ENCODE data around the gene KRTAP10-8. TPM values are rescaled to one million over a fixed set of nuclear protein-coding genes. Genes with fewer than 3 reads are reported as not detected.
A peak's percentile ranks its signal among the peaks of the same experiment; 100 is the strongest.

Gene KRTAP10-8, protein sequence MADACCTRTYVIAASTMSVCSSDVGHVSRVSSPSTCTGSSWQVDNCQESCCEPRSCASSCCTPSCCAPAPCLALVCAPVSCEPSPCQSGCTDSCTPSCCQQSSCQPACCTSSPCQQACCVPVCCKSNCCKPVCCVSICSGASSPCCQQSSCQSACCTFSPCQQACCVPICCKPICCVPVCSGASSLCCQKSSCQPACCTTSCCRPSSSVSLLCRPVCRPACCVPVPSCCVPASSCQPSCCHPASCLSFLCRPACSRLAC
- total RNA-seq: not detected

DNA sequence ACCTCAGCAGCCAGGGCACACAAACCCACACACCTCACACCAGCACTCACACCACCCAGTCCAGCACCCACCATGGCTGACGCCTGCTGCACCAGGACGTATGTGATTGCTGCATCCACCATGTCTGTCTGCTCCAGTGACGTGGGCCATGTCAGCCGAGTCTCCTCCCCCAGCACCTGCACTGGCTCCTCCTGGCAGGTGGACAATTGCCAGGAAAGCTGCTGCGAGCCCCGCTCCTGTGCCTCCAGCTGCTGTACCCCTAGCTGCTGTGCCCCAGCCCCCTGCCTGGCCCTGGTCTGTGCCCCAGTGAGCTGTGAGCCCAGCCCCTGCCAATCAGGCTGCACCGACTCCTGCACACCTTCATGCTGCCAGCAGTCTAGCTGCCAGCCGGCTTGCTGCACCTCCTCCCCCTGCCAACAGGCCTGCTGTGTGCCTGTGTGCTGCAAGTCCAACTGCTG, at the start of gene KRTAP10-8:
Gene KRTAP10-8 (plus strand): TSS at position 51 of the 458 bp plus-strand sequence. CDS start 22 bp downstream, at position 73.
- no peak for DNase-seq
- peaks cover 8% of the 10 kb centered on the region for H3K36me3 Mint-ChIP-seq (ENCODE audit: low read depth)
- CTCF ChIA-PET: no interaction called here
- H3K27ac Mint-ChIP-seq: no peak within 1 kb of the TSS
- ATAC-seq: no peak
- H3K9me3 Mint-ChIP-seq (ENCODE audit: low read depth): peaks cover 18% of the 10 kb centered on the region
- H3K27me3 Mint-ChIP-seq: no peaks in the 10 kb centered on the region
- H3K4me3 Mint-ChIP-seq: no peak within 1 kb of the TSS
- intact Hi-C loops (cut with DNase I, micrococcal nuclease): no loop called here
- POLR2A ChIA-PET: no interaction called here
- H3K4me1 Mint-ChIP-seq: peaks cover 11% of the 10 kb centered on the region

DNA sequence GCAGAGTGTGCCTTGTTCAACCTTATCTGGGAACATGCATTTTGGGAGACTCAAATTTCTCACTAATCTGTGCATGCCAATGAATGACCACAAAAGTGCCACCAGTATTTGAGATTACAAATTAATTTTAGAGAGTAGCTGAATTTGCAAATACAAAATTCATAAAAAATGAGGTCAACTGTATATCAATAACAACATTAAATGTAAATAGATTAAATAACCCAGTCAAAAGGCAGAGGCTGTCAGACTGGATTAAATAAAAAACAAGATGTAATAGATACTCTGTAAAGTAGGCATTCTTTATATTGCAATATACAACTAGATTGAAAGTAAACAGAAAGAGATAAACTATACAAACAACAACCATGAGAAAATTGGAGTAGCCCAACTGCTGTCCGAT, 47.8 kb upstream of the KRTAP10-8 start:
- DNase-seq: no peak
- peaks cover 12% of the 10 kb centered on the region for H3K4me1 Mint-ChIP-seq
- ChIA-PET POLR2A (no interaction called here), CTCF (no interaction called here)
- peaks cover 15% of the 10 kb centered on the region for H3K9me3 Mint-ChIP-seq (ENCODE audit: low read depth)
- H3K36me3 Mint-ChIP-seq (ENCODE audit: low read depth): peaks cover 2% of the 10 kb centered on the region
- ATAC-seq: no peak
- intact Hi-C loops (cut with DNase I, micrococcal nuclease): no loop called here
- H3K4me3 Mint-ChIP-seq: no peak overlapping the region
- no peak overlapping the region for H3K27ac Mint-ChIP-seq
- no peaks in the 10 kb centered on the region for H3K27me3 Mint-ChIP-seq

DNA sequence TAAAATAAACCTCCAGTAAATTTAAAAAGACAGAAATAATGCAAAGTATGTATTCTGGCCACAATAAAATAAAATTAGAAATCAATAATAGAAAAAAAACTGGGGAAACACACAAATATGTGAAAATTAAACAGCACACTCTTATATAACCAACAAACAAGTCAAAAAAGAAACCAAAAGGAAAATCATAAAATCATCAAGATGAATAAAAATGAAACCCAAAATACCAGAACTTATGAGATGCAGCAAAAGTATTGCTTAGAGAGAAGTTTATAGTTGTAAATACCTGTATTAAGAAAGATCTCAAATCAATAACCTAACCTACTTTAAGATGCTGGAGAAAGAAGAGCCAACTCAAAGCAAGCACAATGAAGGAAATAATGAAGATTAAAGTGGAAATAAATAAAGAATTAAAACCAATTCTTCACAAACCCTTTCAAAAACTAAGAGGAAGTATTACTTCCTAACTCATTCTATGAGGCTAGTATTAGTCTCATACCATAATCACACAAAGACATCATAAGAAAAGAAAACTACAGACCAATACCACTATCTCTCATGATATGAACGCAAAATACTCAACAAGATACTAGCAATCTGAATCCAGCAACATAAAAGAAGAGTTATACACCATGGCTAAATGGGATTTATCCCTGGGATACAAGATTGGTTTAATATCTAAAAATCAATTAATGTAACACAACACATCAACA, 46.8 kb upstream of the KRTAP10-8 start:
- peak; percentile 42 for ATAC-seq
- CTCF ChIA-PET: no interaction called here
- H3K36me3 Mint-ChIP-seq (ENCODE audit: low read depth): peaks cover 2% of the 10 kb centered on the region
- H3K27ac Mint-ChIP-seq: peak overlapping the region; percentile 27
- intact Hi-C loops (cut with DNase I, micrococcal nuclease): no loop called here
- H3K9me3 Mint-ChIP-seq (ENCODE audit: low read depth): peaks cover 15% of the 10 kb centered on the region
- peaks cover 12% of the 10 kb centered on the region for H3K4me1 Mint-ChIP-seq
- no peak overlapping the region for H3K4me3 Mint-ChIP-seq
- no peak for DNase-seq
- POLR2A ChIA-PET: no interaction called here
- H3K27me3 Mint-ChIP-seq: no peaks in the 10 kb centered on the region

DNA sequence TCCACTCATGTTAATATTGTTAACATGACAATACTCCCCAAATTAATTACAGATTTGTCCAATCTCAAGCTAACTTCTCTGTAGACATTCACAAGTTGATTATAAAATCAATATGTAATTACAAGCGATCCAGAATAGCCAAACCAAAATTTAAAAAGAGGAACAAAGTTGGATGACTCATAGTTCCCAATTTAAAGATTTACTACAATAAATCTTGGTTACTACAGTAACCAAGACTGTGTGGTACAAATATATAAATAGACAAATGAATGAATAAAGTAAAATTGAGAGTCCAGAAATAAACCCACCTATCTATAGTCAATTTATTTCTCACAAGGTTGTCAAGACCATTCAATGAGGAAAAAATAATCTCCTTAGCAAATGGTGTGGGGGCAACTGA, 45.5 kb upstream of the KRTAP10-8 start:
- intact Hi-C loops (cut with DNase I, micrococcal nuclease): no loop called here
- Mint-ChIP-seq H3K36me3 (ENCODE audit: low read depth) (no peaks in the 10 kb centered on the region), H3K27me3 (no peaks in the 10 kb centered on the region), H3K9me3 (ENCODE audit: low read depth) (peaks cover 9% of the 10 kb centered on the region), H3K4me3 (no peak overlapping the region), H3K4me1 (peaks cover 12% of the 10 kb centered on the region), H3K27ac (no peak overlapping the region)
- ChIA-PET POLR2A (no interaction called here), CTCF (no interaction called here)
- no peak for ATAC-seq
- no peak for DNase-seq

DNA sequence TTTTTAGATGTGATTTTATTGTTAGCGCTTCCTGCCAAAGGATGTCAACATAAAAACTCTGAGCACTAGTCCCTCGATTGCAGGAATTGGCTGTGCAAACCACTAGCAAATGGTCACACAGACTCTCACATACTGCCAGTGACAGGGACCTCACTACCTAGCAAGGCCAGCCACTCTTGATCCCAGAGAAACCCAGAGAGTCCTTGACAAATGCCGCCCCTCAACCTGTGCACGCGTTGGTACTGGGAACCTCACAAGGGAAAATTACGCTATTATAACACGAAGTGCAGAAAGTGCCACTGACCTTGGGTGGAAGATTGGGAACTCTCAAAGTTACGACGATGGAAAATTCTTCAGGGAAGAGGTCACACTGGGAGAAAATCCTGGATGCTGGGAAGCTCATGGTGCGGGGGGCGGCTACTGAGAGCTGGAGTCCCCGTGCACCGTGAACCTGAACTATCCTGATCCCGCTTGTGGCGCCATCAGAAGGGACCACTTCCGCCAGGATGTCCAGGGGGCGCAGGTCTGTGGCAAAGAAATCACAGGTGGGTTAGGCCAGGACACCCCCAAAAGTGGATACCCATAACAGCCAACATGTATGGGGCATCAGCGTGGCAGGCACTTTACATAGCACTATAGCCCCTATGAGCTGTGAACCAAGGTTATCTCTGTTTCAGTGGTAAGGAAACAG, 44.3 kb upstream of the KRTAP10-8 start:
- H3K9me3 Mint-ChIP-seq (ENCODE audit: low read depth): peaks cover 3% of the 10 kb centered on the region

DNA sequence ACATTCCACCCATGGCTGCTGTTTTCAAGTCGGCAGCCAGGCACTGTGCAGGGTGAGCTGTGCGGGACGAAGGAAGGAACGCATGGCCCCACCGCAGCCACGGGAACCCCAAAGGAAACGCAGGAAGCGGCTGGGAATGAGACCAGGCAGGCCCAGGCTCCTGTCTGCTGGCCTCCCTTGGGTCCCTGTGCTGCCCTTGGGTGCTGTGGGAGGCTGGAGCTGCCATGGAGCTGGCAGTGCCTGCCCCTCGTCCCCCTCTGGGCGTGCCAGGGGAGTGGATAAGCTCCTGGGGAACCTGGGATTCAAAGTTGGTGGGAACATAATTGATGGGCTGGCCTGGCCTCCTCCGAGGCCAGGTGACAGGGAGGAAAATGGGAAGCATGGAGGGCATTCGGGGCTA, 43.6 kb upstream of the KRTAP10-8 start:
- Mint-ChIP-seq H3K27me3 (no peaks in the 10 kb centered on the region), H3K4me3 (no peak overlapping the region), H3K4me1 (peaks cover 12% of the 10 kb centered on the region), H3K27ac (no peak overlapping the region), H3K36me3 (ENCODE audit: low read depth) (no peaks in the 10 kb centered on the region), H3K9me3 (ENCODE audit: low read depth) (peaks cover under 1% of the 10 kb centered on the region)
- DNase-seq (no peak), ATAC-seq (no peak)
- POLR2A ChIA-PET: no interaction called here
- intact Hi-C loops (cut with DNase I, micrococcal nuclease): no loop called here
- CTCF ChIA-PET: no interaction called here

More for the DNA sequence above, 44.3 kb upstream of the KRTAP10-8 start:
- H3K27ac Mint-ChIP-seq: no peak overlapping the region
- intact Hi-C loops (cut with DNase I, micrococcal nuclease): no loop called here
- ATAC-seq (no peak), DNase-seq (no peak)
- ChIA-PET CTCF (no interaction called here), POLR2A (no interaction called here)
- no peaks in the 10 kb centered on the region for H3K36me3 Mint-ChIP-seq (ENCODE audit: low read depth)
- H3K27me3 Mint-ChIP-seq: no peaks in the 10 kb centered on the region
- H3K4me1 Mint-ChIP-seq: peaks cover 12% of the 10 kb centered on the region
- H3K4me3 Mint-ChIP-seq: no peak overlapping the region

DNA sequence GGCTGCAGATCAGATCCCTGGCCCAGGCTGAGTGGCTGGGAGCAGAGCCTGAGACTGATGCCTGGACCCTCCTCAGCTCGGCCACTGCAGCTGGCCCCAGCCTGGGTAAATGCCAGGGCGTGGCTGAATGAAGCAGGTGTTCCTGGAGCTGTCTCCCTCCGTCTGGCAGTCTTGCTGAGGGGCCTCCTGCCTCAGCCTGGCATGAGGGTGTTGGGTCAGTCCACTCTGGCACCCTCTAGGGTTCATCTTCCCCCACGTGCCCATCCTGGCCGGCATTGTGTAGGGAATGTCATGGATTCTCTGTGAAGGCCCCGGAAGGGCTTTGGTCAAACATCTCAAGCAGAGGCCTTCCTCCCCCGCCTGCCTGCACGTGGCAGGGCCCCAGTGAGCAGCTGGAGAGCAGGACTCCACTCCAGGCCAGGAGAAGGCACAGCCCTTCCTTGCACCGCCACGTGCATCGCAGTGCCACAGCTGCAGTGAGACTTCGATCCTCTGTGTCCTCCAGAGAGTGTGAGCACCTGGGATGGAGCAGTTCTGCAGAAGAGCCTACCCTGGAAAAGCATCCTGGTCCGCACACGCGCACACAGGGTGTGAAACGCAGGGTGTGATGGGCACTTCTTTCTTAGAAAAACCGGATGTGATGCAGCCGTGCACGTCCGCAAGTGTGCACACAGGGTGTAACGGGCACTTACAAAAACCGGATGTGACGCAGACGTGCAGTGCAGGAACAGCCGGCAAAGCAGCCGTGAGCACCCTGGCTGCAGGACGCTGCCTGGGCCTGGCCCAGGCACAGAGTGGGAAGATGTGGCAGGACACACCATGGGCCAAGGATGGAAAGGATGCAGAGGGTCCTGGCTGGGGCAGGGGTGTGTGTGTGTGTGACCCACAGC, 43.0 kb upstream of the KRTAP10-8 start:
- DNase-seq (no peak), ATAC-seq (no peak)
- Mint-ChIP-seq H3K9me3 (ENCODE audit: low read depth) (no peaks in the 10 kb centered on the region), H3K27ac (no peak overlapping the region), H3K36me3 (ENCODE audit: low read depth) (no peaks in the 10 kb centered on the region), H3K4me1 (peaks cover 12% of the 10 kb centered on the region), H3K27me3 (no peaks in the 10 kb centered on the region), H3K4me3 (no peak overlapping the region)
- ChIA-PET POLR2A (no interaction called here), CTCF (no interaction called here)
- intact Hi-C loops (cut with DNase I, micrococcal nuclease): no loop called here

DNA sequence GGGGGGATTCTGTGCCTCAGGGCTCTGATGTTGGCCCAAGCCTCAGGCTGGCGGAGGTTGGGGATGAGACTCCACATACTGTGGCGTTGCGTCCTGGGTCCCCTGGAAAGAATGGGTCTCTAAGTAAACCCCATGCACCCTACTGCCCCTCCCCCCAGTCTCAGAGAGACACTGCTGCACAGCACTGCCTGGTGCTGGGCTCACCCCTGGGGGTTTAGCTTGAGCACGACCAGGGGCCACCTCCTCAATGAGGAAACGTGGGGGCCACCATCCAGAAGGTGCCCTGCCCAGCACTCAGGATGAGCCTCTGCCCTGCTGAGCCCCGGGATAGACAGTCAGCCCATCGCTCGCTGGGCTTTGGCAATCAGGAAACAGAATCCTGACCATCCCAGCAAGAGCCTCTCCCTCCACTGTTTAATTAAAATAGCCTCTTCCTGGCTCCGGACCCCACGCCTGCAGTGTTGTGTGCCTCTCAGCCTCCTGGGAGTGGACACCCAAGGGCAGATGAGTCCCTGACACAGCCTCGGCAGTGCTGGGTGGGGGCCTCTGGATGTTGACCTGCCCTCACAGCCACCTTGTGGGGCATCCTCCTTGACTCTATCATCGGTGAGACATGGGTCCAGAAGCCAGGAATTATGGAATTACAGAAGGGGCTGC, 41.9 kb upstream of the KRTAP10-8 start:
- peaks cover 3% of the 10 kb centered on the region for H3K27me3 Mint-ChIP-seq
- ATAC-seq (no peak), DNase-seq (no peak)
- intact Hi-C loops (cut with DNase I, micrococcal nuclease): no loop called here
- no peaks in the 10 kb centered on the region for H3K9me3 Mint-ChIP-seq (ENCODE audit: low read depth)
- H3K36me3 Mint-ChIP-seq (ENCODE audit: low read depth): no peaks in the 10 kb centered on the region
- peaks cover 5% of the 10 kb centered on the region for H3K4me1 Mint-ChIP-seq
- POLR2A ChIA-PET: no interaction called here
- no peak overlapping the region for H3K4me3 Mint-ChIP-seq
- no peak overlapping the region for H3K27ac Mint-ChIP-seq
- CTCF ChIA-PET: no interaction called here

DNA sequence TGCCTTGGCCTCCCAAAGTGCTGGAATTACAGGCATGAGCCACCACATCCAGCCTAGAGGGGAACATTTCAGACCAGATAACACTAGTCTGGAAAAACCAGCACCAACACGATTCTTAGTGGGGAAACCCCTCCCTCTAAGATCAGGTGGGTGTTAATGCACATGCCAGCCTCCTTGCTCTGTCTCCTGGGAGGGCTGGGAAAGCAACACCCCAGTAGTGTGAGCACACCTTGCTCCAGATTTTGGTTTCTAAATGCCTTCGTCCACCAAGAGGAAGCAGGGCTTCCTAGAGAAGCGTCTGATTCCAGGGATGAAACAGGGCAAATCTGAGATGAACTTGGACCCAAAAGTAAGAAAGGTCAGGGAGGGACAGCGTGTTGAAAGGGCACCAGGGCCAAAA, 40.6 kb upstream of the KRTAP10-8 start:
- ATAC-seq: no peak
- ChIA-PET POLR2A (no interaction called here), CTCF (no interaction called here)
- H3K36me3 Mint-ChIP-seq (ENCODE audit: low read depth): no peaks in the 10 kb centered on the region
- H3K4me3 Mint-ChIP-seq: no peak overlapping the region
- intact Hi-C loops (cut with DNase I, micrococcal nuclease): no loop called here
- H3K27ac Mint-ChIP-seq: no peak overlapping the region
- DNase-seq: no peak
- peaks cover 3% of the 10 kb centered on the region for H3K27me3 Mint-ChIP-seq
- H3K9me3 Mint-ChIP-seq (ENCODE audit: low read depth): no peaks in the 10 kb centered on the region
- no peaks in the 10 kb centered on the region for H3K4me1 Mint-ChIP-seq

DNA sequence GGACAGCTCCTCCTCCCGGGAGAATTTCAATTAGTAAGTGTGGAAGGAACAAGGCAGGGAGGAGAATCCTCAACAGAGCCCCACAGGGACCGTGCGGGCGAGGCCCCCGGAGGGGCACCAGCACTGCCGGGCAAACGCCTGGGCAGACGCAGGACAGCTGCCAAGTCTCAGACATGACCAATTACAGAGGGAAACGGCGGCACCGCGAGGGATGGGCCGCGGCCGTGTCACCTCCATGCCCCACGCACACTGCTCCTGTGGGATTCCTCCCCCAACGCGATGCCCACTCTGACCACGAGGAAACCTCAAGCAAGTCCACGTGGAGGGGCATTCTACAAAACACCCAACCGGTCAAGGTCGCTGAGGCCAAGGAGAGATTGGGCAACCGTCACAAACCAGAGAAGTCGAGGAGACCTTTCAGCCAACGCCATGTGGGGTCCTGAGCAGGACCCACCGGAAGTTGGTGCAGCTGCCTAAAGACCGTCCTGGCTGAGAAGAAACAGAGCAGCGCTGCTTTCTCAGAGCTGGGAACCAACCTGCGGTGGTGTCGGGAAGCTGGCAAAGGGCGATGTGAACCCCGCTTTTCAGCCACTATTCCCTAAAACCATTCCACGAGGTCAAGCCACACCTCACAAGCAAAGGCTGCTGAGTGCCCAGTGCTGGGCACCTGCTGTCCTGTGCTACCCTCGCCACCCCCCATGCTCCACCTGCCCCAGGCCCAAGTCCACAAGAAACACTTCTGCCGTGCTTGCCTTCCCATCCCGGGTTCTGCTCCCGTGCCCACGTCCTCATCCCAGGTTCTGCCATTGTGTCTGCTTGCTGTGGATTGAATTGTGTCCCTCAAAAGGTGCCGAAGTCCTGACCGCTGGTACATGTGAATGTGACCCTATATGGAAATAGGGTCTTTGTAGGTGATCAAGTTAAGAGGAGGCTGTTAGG, 39.8 kb upstream of the KRTAP10-8 start:
- Mint-ChIP-seq H3K27me3 (peaks cover 3% of the 10 kb centered on the region), H3K27ac (no peak overlapping the region), H3K36me3 (ENCODE audit: low read depth) (no peaks in the 10 kb centered on the region), H3K9me3 (ENCODE audit: low read depth) (peaks cover under 1% of the 10 kb centered on the region), H3K4me1 (no peaks in the 10 kb centered on the region), H3K4me3 (no peak overlapping the region)
- ChIA-PET CTCF (no interaction called here), POLR2A (no interaction called here)
- DNase-seq (no peak), ATAC-seq (no peak)
- intact Hi-C loops (cut with DNase I, micrococcal nuclease): no loop called here

All from activated CD4-positive, alpha-beta T cell treated with anti-CD3 and anti-CD28 coated beads for 36 hours (primary cell).